ENCODE results near the gene PPARD. TPM values are rescaled to one million over a fixed set of nuclear protein-coding genes. Genes with fewer than 3 reads are reported as not detected.

The PPARD gene
- total and polyA plus RNA-seq, 2 of the 13 experiments (the other 11 are each of a cell fraction or from before 2014, with no cell fraction given): 6.1 to 13.3 TPM

DNA sequence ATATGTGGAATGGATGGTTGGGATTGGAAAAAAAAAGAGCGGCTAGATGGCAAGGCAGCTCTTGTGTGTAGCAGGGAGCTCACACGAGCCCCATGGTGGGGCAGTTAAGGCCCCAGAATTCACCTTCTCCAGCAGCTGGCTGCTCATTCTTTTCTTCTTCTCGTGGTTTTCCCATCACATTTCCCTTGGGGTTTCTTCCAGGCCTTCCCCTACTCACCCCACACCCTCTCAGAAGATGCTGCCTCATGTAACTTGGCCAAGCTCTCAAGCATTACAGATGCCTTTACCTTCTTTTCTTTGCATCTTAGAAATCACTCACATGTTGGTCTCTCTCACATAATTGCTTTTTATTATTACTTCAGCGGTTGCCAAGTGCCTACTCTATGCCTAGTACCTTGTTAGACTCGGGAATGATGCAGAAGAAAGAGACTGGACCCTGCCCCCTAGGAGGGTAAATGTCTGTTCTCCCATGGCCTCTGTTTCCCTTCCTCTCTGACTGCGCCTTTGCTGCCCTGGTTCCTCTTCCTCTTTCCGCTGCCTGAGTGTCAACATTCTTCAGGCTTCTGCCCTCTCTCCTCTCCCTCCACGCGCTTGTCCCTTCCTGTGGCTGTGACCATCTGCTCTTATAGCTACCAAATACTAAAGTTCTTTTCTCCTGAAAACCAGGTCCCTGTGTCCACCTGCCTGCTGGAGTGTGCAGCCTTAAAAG lies 28.6 kb downstream of the PPARD start:
- FAIRE-seq (no peak), ATAC-seq (peak; percentile 42), DNase-seq (ENCODE audit: low spot score) (no peak)
- Histone ChIP-seq H3K27ac (ENCODE audit: extremely low read length, insufficient read depth, low read length) (peak overlapping the region; percentile 84), H3K9ac (ENCODE audit: insufficient read depth, low read depth, low read length) (peak overlapping the region; percentile 57), H2AFZ (ENCODE audit: low read length) (no peak overlapping the region), H3K4me1 (ENCODE audit: insufficient read depth, low read length) (peaks cover 71% of the 10 kb centered on the region), H4K20me1 (ENCODE audit: insufficient read depth, low read length) (no peaks in the 10 kb centered on the region), H3K79me2 (ENCODE audit: insufficient read depth, low read length) (peaks cover 13% of the 10 kb centered on the region), H3K9me3 (ENCODE audit: low read length) (no peaks in the 10 kb centered on the region), H3K27me3 (ENCODE audit: control insufficient read depth in 1 of 2, insufficient read depth in 2 of 2, low read length in 2 of 2) (no peaks in the 10 kb centered on the region), H3K4me3 (replicated peaks in 1 of 3; ENCODE audit: insufficient read depth in 1 of 3, low read depth in 2 of 3, low read length in 3 of 3) (peak overlapping the region; percentile 9 to 46 (median 18); a peak in 5 of 6 replicates), H3K4me2 (ENCODE audit: low read depth, low read length) (peak overlapping the region; percentile 75), H3K36me3 (replicated peaks in 1 of 2; ENCODE audit: control insufficient read depth in 1 of 2, insufficient read depth in 2 of 2, low read length in 2 of 2) (no peaks in the 10 kb centered on the region)
- intact Hi-C loops (cut with micrococcal nuclease; ENCODE audit: unreplicated experiment): loop anchor here (1.0 kb wide), 1 partner anchor 44 kb away; no protein-coding TSS in a partner anchor
- no TSS peak for BruUV-seq (replicated peaks)
- in situ Hi-C loops (cut with HindIII; ENCODE audit: extremely low pct_ligation_motif_present, low pct_unique_long_range_greater_than_20kb): no loop called here
- POLR2A ChIA-PET: interaction anchor here (0.7 to 3.4 kb wide), 6 partner anchors 10 to 101 kb away, joined by 3 to 18 read pairs (median 9); partner anchors contain the start of gene PPARD
- WGBS (ENCODE audit: low lambda C conversion rate): 39% methylated on average over 9 of the region's 9 CpGs
- CTCF ChIA-PET (ENCODE audit: low intra/inter-chr PET ratio, low total read pairs): no interaction called here
- TF ChIP-seq GTF3A (CRISPR knock-in tag; conservative IDR thresholded peaks at IDR 0.05) (no peak), GATAD1 (CRISPR knock-in tag; IDR thresholded peaks at IDR 0.05) (no peak; the same call in 1 of the 2 replicates), MYC (CRISPR knock-in tag; IDR thresholded peaks at IDR 0.05; ENCODE audit: borderline replicate concordance) (no peak), TAF1 (CRISPR knock-in tag; IDR thresholded peaks at IDR 0.05) (0 out of 2 replicates have a peak, but pooled peaks have one; percentile 3), ZNF530 (CRISPR knock-in tag; IDR thresholded peaks at IDR 0.05; ENCODE audit: low read depth) (no peak), ZNF83 (CRISPR knock-in tag; IDR thresholded peaks at IDR 0.05; ENCODE audit: borderline replicate concordance) (no peak), NCOA2 (CRISPR knock-in tag; IDR thresholded peaks at IDR 0.05) (no peak), ZFP37 (CRISPR knock-in tag; IDR thresholded peaks at IDR 0.05; ENCODE audit: borderline replicate concordance) (peak; percentile 28; the same call in 1 of the 2 replicates), ZNF138 (CRISPR knock-in tag; IDR thresholded peaks at IDR 0.05; ENCODE audit: low read depth) (no peak), TEAD3 (CRISPR knock-in tag; optimal IDR thresholded peaks at IDR 0.05; ENCODE audit: borderline replicate concordance) (no peak), ZNF569 (CRISPR knock-in tag; IDR thresholded peaks at IDR 0.05; ENCODE audit: borderline replicate concordance) (no peak), SP2 (CRISPR knock-in tag; IDR thresholded peaks at IDR 0.05) (no peak), RELA (CRISPR knock-in tag; IDR thresholded peaks at IDR 0.05) (no peak), ZNF382 (CRISPR knock-in tag; IDR thresholded peaks at IDR 0.05; ENCODE audit: borderline replicate concordance) (no peak), ZNF446 (CRISPR knock-in tag; IDR thresholded peaks at IDR 0.05) (no peak), POGZ (CRISPR knock-in tag; IDR thresholded peaks at IDR 0.05) (0 out of 2 replicates have a peak, but pooled peaks have one; percentile 3)
- TF ChIP-seq, protein P1, sequence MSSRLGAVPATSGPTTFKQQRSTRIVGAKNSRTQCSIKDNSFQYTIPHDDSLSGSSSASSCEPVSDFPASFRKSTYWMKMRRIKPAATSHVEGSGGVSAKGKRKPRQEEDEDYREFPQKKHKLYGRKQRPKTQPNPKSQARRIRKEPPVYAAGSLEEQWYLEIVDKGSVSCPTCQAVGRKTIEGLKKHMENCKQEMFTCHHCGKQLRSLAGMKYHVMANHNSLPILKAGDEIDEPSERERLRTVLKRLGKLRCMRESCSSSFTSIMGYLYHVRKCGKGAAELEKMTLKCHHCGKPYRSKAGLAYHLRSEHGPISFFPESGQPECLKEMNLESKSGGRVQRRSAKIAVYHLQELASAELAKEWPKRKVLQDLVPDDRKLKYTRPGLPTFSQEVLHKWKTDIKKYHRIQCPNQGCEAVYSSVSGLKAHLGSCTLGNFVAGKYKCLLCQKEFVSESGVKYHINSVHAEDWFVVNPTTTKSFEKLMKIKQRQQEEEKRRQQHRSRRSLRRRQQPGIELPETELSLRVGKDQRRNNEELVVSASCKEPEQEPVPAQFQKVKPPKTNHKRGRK (CRISPR knock-in tag; IDR thresholded peaks at IDR 0.05): no peak
- TF ChIP-seq, protein P2, sequence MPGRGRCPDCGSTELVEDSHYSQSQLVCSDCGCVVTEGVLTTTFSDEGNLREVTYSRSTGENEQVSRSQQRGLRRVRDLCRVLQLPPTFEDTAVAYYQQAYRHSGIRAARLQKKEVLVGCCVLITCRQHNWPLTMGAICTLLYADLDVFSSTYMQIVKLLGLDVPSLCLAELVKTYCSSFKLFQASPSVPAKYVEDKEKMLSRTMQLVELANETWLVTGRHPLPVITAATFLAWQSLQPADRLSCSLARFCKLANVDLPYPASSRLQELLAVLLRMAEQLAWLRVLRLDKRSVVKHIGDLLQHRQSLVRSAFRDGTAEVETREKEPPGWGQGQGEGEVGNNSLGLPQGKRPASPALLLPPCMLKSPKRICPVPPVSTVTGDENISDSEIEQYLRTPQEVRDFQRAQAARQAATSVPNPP (CRISPR knock-in tag; IDR thresholded peaks at IDR 0.05): no peak
- TF ChIP-seq, protein P3, sequence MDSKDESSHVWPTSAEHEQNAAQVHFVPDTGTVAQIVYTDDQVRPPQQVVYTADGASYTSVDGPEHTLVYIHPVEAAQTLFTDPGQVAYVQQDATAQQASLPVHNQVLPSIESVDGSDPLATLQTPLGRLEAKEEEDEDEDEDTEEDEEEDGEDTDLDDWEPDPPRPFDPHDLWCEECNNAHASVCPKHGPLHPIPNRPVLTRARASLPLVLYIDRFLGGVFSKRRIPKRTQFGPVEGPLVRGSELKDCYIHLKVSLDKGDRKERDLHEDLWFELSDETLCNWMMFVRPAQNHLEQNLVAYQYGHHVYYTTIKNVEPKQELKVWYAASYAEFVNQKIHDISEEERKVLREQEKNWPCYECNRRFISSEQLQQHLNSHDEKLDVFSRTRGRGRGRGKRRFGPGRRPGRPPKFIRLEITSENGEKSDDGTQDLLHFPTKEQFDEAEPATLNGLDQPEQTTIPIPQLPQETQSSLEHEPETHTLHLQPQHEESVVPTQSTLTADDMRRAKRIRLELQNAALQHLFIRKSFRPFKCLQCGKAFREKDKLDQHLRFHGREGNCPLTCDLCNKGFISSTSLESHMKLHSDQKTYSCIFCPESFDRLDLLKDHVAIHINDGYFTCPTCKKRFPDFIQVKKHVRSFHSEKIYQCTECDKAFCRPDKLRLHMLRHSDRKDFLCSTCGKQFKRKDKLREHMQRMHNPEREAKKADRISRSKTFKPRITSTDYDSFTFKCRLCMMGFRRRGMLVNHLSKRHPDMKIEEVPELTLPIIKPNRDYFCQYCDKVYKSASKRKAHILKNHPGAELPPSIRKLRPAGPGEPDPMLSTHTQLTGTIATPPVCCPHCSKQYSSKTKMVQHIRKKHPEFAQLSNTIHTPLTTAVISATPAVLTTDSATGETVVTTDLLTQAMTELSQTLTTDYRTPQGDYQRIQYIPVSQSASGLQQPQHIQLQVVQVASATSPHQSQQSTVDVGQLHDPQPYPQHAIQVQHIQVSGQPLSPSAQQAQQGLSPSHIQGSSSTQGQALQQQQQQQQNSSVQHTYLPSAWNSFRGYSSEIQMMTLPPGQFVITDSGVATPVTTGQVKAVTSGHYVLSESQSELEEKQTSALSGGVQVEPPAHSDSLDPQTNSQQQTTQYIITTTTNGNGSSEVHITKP (CRISPR knock-in tag; IDR thresholded peaks at IDR 0.05; ENCODE audit: low read depth): no peak

Data from HepG2 (cell line).